ENCODE results near the gene BPIFB4.

DNA sequence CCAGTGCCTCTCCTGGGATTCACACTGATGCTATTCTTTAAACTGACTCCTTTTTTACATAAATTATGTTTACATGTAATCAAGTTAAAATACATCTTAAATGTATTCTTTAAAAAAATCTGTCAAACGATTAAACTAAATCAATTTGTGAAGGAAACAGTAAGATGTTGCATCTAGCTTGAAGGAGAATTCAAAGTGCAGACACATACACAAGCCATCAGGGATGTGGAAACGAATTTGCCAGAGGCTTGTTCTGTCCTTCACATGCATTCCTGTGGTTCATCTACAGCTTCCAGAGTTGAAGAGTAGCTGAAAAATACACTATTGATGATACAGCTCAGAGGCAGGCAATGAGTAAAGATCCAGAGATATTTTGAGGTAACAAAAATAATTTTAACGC lies 33.0 kb upstream of the BPIFB4 start:
- TF ChIP-seq, protein P1, sequence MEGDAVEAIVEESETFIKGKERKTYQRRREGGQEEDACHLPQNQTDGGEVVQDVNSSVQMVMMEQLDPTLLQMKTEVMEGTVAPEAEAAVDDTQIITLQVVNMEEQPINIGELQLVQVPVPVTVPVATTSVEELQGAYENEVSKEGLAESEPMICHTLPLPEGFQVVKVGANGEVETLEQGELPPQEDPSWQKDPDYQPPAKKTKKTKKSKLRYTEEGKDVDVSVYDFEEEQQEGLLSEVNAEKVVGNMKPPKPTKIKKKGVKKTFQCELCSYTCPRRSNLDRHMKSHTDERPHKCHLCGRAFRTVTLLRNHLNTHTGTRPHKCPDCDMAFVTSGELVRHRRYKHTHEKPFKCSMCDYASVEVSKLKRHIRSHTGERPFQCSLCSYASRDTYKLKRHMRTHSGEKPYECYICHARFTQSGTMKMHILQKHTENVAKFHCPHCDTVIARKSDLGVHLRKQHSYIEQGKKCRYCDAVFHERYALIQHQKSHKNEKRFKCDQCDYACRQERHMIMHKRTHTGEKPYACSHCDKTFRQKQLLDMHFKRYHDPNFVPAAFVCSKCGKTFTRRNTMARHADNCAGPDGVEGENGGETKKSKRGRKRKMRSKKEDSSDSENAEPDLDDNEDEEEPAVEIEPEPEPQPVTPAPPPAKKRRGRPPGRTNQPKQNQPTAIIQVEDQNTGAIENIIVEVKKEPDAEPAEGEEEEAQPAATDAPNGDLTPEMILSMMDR (IDR thresholded peaks at IDR 0.05; ENCODE audit: insufficient read depth, low read depth, low read length): no peak
- no peak for TF ChIP-seq EZH2 (IDR thresholded peaks at IDR 0.05; ENCODE audit: insufficient read depth, low read length)
